Sigmoid colon (tissue), 7 donors: ENCODE data around the gene MCMBP. TPM values are rescaled to one million over a fixed set of nuclear protein-coding genes. Genes with fewer than 3 reads are reported as not detected.
A peak's percentile ranks its signal among the peaks of the same experiment; 100 is the strongest.

Experiments used
- DNase-seq: peaks from one replicate; pipeline ENCODE4 v3.0.0-alpha.2; 2019
- H3K27ac ChIP-seq, 4 donors: fragments of 200-600 bp; sonication (generic); one replicate each; pipeline ENCODE4 v1.5.1; 2016 to 2019; ENCODE audit warnings: mild to moderate bottlenecking in 1 of 4
- H3K27me3 ChIP-seq, 3 donors: fragments of 200-600 bp; sonication (generic); one replicate each; pipeline ENCODE4 v1.5.1; 2019; ENCODE audit warnings: mild to moderate bottlenecking in 1 of 3
- H3K36me3 ChIP-seq, 4 donors: fragments of 200-600 bp; sonication (generic); one replicate each; pipeline ENCODE4 v1.5.1; 2016 to 2019
- H3K4me1 ChIP-seq, 4 donors: fragments of 200-600 bp; sonication (generic); one replicate each; pipeline ENCODE4 v1.5.1; 2017 to 2019
- H3K4me3 ChIP-seq, 4 donors: fragments of 200-600 bp; sonication (generic); one replicate each; pipeline ENCODE4 v1.5.1; 2017 to 2019; ENCODE audit warnings: mild to moderate bottlenecking in 2 of 4, moderate library complexity in 1 of 4
- H3K9me3 ChIP-seq, 4 donors: fragments of 200-600 bp in 3 of 4; sonication (generic) in 3 of 4; one replicate each; pipeline versions ENCODE4 v1.5.1 to v1.6.1; 2013 to 2019
- CTCF ChIP-seq, 4 experiments: fragments of 450-650 bp in 3 of 4; fragments of 200-600 bp in 1 of 4; IDR thresholded peaks; one replicate each; pipeline ENCODE4 v1.5.1; 2016 to 2019; ENCODE audit warnings: antibody characterized with exemption in 4 of 4, mild to moderate bottlenecking in 3 of 4, moderate library complexity in 2 of 4
- EP300 ChIP-seq, 4 donors: sonication (generic); formaldehyde crosslinking; IDR thresholded peaks; one replicate each; pipeline ENCODE4 v1.6.1; 2017; ENCODE audit warnings: antibody characterized with exemption in 4 of 4
- POLR2A ChIP-seq, 2 donors: fragments of 450-650 bp; IDR thresholded peaks; one replicate each; pipeline ENCODE4 v1.6.1; 2016; ENCODE audit warnings: antibody characterized with exemption in 2 of 2, mild to moderate bottlenecking in 2 of 2, moderate library complexity in 2 of 2
- POLR2AphosphoS5 ChIP-seq, 4 donors: sonication (generic); formaldehyde crosslinking; IDR thresholded peaks; one replicate each; pipeline ENCODE4 v1.6.1; 2017; ENCODE audit warnings: antibody characterized with exemption in 4 of 4
- WGBS, 2 donors: extraction: QIAGEN DNeasy Blood & Tissue Kit; methylation state at CpG; one replicate each; pipeline ENCODE4 v1.1.7; 2013; 5-methylcytosine and 5-hydroxymethylcytosine counted together
- intact Hi-C: fragments of 100-400 bp; cut with DNase I; formaldehyde crosslinking; loops from one replicate; pipeline ENCODE4 v1.15.1; 2023
- polyA plus RNA-seq, 3 donors: library from polyadenylated mRNA; stranded (reverse); fragments of 200-250 nt; gene quantifications; one replicate each; pipeline ENCODE4 v1.2.3, GENCODE V29; 2013
- total RNA-seq, 4 donors: library from RNA; depleted of rRNA; stranded (reverse); fragments of >200 nt; gene quantifications; one replicate each; pipeline ENCODE4 v1.1.0, GENCODE V29; 2016
- donor health status: healthy with polysubstance abuse.
- donor health status: Bipolar disorder and iron deficiency.
- donor health status: healthy.

Gene MCMBP
- total and polyA plus RNA-seq, 7 donors: 20.4 to 64.9 (median 36.8) TPM

GRCh38 chr10:119807960-119808697, 64.5 kb downstream of the MCMBP start:
- no peak overlapping the region for H3K4me3 ChIP-seq
- intact Hi-C loops: no loop called here
- peaks cover 0 to 26% (median 5%) of the 10 kb centered on the region in 4 donors for H3K36me3 ChIP-seq
- 89 to 95% methylated on average over 3 of the region's 3 CpGs for WGBS, 2 donors
- no peaks in the 10 kb centered on the region for H3K9me3 ChIP-seq
- no peaks in the 10 kb centered on the region for H3K27me3 ChIP-seq
- no peak for DNase-seq
- H3K27ac ChIP-seq: no peak overlapping the region
- peaks cover 0 to 23% (median 11%) of the 10 kb centered on the region in 4 donors for H3K4me1 ChIP-seq
- no peak for TF ChIP-seq EP300 (IDR thresholded peaks at IDR 0.05)
- no peak for TF ChIP-seq POLR2AphosphoS5 (IDR thresholded peaks at IDR 0.05)
- TF ChIP-seq CTCF (IDR thresholded peaks at IDR 0.05): no peak
- no peak for TF ChIP-seq POLR2A (IDR thresholded peaks at IDR 0.05)

- TF ChIP-seq CTCF (IDR thresholded peaks at IDR 0.05) (no peak), POLR2AphosphoS5 (IDR thresholded peaks at IDR 0.05) (no peak), EP300 (IDR thresholded peaks at IDR 0.05) (no peak), POLR2A (IDR thresholded peaks at IDR 0.05) (no peak)
- H3K27me3 ChIP-seq: no peaks in the 10 kb centered on the region
- H3K36me3 ChIP-seq: peaks cover 0 to 16% (median 5%) of the 10 kb centered on the region in 4 donors
- H3K4me3 ChIP-seq: no peak overlapping the region
- WGBS, 2 donors: 97% methylated on average over 11 of the region's 11 CpGs
- peaks cover 0 to 31% (median 12%) of the 10 kb centered on the region in 4 donors for H3K4me1 ChIP-seq
- intact Hi-C loops: no loop called here
- no peaks in the 10 kb centered on the region for H3K9me3 ChIP-seq
- H3K27ac ChIP-seq: no peak overlapping the region
- no peak for DNase-seq
Measured at GRCh38 chr10:119806334-119807130, 66.1 kb downstream of the MCMBP start.

- Histone ChIP-seq H3K27me3 (no peaks in the 10 kb centered on the region), H3K4me1 (peaks cover 0 to 37% (median 12%) of the 10 kb centered on the region in 4 donors), H3K27ac (peak overlapping the region in 2 of 4 donors; percentile 40 to 70), H3K36me3 (peaks cover 0 to 16% (median 5%) of the 10 kb centered on the region in 4 donors), H3K4me3 (no peak overlapping the region), H3K9me3 (no peaks in the 10 kb centered on the region)
- DNase-seq: no peak
- TF ChIP-seq POLR2AphosphoS5 (IDR thresholded peaks at IDR 0.05): no peak
- no peak for TF ChIP-seq POLR2A (IDR thresholded peaks at IDR 0.05)
- TF ChIP-seq CTCF (IDR thresholded peaks at IDR 0.05): no peak
- no peak for TF ChIP-seq EP300 (IDR thresholded peaks at IDR 0.05)
- intact Hi-C loops: no loop called here
- 73 to 87% methylated on average over 5 of the region's 5 CpGs for WGBS, 2 donors
Measured at GRCh38 chr10:119805702-119806230, 66.9 kb downstream of the MCMBP start.

GRCh38 chr10:119803264-119803663, 69.4 kb downstream of the MCMBP start:
- Histone ChIP-seq H3K4me1 (peaks cover 0 to 37% (median 12%) of the 10 kb centered on the region in 4 donors), H3K27ac (peak overlapping the region in 2 of 4 donors; percentile 6 to 70), H3K4me3 (no peak overlapping the region), H3K36me3 (peaks cover 0 to 11% (median 5%) of the 10 kb centered on the region in 4 donors), H3K27me3 (no peaks in the 10 kb centered on the region), H3K9me3 (no peaks in the 10 kb centered on the region)
- no peak for DNase-seq
- intact Hi-C loops: no loop called here
- 86 to 91% methylated on average over 1 of the region's 1 CpG for WGBS, 2 donors
- TF ChIP-seq CTCF (IDR thresholded peaks at IDR 0.05) (no peak), POLR2A (IDR thresholded peaks at IDR 0.05) (no peak), EP300 (IDR thresholded peaks at IDR 0.05) (no peak), POLR2AphosphoS5 (IDR thresholded peaks at IDR 0.05) (no peak)
